CD4-positive, alpha-beta T cell treated with Interleukin-6 at 100 ng/mL for 8 hours (primary cell): ENCODE results near the gene MLN.

Experiments used
- DNase-seq: peaks from one replicate; pipeline ENCODE4 v3.0.0-alpha.2; 2020; ENCODE audit warnings: mixed read lengths, low spot score

The MLN gene

GRCh38 chr6:33803571-33804053, at the start of gene MLN:
MLN (minus strand) TSS chr6:33804003; CDS start chr6:33801163, 2,840 bp downstream.
- no peak for DNase-seq

GRCh38 chr6:33853026-33853425, 49.2 kb upstream of the MLN start:
- DNase-seq: no peak

GRCh38 chr6:33851959-33852358, 48.2 kb upstream of the MLN start:
- DNase-seq: no peak

DNA sequence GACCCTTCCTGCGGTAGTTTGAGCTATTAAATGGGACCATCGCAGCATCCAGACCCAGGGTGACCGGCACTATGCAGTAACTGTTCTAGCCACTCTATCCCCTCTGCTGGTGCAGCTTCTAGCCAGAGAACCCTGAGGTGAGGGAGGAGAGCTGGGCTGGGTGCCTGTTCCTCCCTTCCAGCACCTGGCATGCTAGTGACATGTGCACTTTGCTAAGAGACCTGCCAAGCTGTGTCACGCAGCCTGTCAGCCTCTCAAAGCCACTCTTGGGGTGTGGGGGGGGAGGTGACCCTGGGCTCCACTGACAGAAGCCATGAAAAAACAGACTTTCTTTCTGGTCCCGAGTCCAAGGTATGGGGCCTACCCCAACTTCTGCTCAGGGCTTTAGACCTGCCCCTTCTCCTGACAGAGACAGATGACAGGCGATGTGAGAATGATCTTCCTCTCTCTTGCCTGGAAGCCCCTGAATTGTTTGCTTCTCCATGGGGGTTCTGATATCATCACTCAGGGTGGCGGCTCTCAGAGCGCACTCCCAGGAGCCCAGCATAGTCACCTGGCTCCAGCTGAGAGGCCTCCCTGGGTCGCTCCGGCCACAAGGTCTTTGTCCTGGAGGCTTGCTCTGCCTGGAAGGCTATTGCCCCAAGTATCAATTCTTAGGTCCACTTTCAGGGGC, 47.2 kb upstream of the MLN start:
- DNase-seq: no peak

DNA sequence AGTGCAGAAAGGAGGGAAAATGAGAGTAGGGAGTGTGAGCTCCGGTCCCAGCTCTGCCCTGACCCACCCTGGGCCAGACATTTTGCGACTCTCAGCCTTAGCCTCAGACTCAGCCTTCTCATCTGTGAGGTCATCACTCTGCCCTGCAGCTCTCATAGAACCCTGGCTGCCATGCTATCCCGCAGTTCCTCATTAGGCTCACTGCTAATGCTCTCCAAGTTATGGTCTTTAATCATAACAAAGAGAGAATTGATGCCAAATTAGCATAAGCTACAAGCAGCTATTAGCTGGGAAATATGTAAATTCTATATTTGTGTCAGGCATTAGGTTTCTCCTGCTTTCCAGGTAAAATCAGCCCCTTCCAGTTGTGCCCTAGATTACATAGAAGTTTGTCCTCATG, 46.5 kb upstream of the MLN start:
- no peak for DNase-seq

DNA sequence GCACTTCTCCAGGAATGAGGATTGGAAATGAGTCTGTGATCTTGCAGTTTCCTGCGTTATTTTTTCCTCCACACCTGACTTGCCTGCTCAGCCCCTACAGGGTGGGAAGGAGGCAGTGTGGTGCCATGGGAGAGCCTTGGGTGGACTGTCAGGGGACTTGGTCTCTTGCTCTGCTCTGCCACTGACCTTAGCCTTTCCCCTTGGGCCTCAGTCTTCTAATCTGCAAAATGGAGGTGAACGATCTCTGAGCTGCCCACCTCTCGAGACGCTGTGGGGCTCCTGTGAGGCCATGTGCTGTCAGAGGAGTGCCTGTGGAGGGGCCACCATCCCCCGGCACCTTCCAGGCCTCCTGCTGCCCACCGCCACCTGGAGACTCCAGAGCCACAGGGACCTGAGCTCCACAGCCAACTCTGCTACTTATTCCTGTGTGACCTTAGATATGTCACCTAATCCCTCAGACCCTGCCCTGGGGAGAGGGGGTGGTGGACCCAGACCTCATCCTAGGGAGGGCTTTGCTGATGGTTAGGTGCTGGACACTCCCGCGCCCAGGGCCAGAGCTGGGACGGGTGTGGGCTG, 45.8 kb upstream of the MLN start:
- DNase-seq: no peak

DNA sequence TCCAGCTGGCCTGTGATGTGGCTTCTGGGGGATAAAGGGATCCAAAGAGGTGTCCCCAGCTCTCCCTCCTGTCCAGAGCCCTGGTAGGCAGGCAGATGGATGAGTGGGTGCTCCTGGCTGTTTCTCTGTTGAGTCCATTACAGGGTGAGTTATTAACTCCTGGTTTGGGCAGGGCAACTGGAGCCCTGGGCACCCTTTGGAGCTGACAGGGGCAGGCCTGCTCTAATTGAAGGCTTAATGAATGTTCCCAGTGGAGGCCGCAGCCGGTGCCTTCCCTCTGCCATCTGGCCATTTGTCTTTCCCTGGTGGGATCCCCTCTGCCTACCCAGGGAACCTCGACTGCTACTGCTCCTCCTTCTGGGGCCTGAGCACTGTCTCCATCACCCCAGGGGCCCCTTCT, 44.7 kb upstream of the MLN start:
- DNase-seq: no peak

GRCh38 chr6:33847867-33848266, 44.1 kb upstream of the MLN start:
- no peak for DNase-seq

DNA sequence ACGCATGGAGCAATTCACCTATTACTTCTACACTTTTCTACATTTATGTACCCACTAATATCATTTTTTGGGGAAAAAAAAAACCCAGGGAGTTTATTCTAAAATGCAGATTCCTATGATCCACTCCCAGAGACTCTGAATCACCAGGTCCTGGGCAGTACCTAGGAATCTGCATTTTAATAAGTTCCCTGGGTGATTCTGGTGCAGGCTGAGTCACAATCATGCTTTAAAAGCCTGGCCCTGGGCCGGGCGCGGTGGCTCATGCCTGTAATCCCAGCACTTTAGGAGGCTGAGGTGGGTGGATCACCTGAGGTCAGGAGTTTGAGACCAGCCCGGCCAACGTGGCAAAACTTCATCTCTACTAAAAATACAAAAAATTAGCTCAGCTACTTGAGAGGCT, 43.3 kb upstream of the MLN start:
- no peak for DNase-seq

GRCh38 chr6:33846226-33846625, 42.4 kb upstream of the MLN start:
- DNase-seq: no peak

GRCh38 chr6:33845031-33845745, 41.4 kb upstream of the MLN start:
- DNase-seq: no peak

DNA sequence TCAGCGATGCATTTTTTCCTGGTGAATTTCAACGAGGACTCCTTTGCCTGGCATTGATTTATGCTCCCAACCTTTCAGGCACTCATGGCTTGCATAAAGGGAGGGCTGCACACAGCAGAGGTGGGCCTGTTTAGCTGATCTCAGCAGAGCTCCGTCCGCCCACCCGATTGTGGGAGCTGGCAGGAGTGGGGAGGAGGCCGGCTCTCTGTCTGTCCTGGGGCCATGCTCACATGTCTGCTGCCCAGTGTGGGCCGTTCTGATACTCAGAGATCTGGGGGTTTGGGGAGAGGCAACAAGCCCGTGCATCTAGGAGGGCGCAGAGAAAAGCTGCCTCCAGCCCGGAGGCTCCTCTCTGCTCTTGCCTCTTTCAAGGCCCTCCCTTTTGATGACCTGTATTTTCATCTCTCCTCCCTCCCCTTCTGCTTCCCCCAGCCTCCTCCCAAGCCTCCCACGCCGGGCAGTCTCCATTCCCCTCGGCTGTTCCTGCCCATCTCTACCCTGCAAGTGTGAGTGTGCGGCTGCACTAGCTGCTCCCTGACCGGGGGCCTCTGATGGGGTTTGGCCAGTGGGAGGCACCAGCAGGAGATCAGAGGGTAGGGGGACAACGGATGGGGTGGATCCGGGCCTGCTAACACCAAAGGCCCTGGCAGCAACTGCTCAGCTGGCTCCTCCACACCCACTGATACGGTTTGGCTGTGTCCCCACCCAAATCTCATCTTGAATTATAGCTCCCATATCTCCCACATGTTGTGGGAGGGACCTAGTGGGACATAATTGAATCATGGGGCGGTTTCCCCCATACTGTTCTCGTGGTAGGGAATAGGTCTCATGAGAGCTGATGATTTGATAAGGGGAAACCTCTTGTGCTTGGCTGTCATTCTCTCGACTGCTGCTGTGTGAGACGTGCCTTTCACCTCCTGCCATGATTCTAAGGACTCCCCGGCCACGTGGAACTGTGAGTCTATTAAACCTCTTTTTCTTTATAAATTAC, 39.6 kb upstream of the MLN start:
- DNase-seq: no peak

DNA sequence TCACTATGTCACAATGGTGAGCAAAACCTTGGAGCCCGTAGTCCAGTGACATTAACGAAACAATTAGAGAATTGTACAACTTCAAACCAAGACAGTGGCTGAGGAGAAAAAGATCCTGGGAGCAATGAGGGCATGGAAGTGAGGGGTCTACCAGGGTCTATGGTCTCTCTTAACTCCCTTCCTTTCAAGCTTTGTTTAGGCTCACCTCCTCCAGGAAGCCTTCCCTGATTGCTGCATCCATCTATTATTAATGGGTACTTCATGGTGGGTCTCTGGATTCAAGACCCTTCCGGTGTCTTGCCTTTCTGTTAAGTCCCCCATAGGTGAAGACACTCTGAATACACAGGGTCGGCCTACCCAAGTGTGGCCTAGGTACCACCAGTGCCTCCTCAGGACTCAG, 38.1 kb upstream of the MLN start:
- no peak for DNase-seq

DNA sequence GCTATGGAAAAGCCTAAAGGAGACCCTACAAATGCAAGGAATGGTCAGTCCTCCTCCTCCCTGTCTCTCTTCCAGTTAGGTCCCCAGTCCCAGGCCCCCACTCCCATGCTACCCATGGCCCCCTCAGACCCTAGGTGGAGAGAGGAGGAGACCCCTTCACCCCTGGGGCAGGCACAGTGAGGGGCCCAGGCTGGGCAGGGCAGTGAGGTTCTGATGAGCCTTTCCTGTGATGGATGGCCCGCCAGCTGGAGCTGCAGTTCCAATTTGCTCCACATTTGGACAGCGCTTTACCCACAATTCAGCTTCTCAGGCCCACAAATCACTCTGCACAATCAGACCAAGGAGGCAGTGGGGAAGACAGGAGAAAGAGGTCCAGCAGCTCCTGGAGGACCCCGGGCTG, 37.3 kb upstream of the MLN start:
- DNase-seq: no peak

DNA sequence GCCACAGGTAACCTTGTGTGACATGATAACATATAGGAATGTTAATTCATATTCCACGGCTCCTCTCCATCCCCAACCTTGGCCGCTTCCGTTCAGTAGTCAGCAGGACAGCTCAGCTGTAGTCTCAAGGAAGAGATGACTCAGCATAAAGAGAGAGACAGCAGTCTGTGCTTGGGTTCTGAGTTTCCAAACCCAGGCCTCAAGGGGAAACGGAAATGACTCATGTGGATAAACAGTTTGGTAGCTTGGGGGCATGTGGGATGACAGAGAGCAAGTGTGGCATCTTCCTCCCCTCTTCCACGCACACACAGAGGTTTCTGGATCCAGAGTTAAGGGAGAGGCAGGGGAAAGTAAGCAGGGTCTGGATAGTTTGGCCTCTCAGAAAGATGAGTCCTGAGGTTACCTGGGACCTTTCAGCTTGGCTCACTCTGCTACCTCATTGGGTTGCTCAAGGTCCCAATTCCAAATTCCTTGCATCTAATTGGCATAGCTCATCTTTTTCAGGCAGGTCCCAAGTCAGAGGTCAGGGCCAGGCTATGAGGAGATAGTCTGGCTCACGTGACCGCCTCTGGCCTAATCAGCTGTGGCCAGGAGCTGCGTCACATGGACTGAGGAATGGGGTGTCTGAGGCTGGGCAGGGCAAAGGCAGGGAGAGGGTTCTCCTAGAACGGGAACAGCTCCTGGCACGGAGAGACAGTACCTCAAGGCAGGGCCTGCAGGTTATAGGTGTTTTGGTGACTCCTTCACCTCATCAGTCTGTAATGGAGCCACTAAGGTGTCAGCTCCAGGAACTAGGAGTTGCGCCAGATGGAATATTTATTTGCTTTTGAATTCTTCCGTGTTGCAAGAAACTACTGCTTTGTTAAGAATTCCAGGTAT, 36.5 kb upstream of the MLN start:
- DNase-seq: peak; percentile 26

DNA sequence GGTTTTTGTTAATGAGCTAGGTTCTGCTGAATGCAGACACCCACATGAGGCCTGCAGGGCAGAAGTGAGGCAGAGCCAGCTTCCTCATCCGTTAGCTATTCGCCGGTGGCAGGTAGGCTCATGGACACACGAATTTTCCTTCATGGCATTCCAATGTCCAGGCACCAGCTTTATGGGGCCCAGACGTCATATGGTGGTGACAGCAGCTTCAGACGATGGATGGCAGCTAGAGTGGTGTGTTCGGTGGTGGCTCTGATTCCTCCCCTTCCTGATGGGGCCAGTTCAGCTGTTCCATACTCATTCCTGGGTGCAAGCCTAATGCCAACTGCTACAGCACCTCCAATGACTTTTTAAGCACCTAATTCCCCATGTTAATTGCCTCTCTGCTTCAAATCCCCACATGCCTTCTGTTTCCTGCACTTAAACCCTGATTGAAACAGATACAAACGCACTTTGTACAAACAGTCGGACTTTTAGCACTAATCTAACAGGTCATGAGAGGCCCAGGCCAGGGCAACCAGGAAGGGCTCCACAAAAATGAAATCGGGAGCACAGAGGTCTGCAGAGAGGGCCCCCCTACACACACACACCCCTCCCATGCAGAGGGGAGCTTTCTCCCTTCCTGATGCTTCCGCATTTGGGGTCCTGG, 35.7 kb upstream of the MLN start:
- DNase-seq: no peak

GRCh38 chr6:33838983-33839382, 35.2 kb upstream of the MLN start:
- no peak for DNase-seq

DNA sequence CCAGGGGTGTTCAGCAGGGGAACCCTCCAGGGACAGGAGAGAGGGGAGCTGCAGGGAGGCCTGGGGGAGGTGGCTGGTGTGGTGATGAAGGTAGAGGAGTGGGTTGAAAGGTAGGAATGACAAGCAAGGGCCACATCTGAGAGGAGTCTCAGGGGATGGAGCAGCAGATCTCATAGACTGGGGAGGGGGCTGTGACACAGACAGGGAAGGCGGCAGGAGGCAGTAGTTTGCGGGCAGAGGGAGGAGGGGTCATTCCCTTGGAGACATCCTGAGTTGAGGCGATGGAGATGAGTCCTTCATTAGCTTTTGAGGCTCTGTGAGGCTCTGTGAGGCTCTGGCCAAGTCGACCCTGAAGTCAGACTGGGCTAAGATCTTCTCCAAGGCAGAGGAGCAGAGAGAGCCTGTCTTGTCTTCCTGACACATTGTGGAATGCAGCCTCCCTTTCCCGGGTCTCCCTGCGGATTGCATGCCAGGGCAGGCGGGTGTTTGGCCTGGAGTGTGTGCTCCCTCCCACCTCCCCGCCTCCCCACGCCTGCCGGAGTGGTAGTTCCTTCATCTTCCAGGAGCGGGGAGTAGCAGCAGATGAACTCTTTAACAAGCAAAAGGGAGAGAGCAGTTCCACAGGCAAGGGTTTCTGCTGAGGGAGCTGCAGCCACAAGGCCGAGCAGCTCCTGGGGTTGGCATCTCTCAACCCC, 34.3 kb upstream of the MLN start:
- DNase-seq: no peak

DNA sequence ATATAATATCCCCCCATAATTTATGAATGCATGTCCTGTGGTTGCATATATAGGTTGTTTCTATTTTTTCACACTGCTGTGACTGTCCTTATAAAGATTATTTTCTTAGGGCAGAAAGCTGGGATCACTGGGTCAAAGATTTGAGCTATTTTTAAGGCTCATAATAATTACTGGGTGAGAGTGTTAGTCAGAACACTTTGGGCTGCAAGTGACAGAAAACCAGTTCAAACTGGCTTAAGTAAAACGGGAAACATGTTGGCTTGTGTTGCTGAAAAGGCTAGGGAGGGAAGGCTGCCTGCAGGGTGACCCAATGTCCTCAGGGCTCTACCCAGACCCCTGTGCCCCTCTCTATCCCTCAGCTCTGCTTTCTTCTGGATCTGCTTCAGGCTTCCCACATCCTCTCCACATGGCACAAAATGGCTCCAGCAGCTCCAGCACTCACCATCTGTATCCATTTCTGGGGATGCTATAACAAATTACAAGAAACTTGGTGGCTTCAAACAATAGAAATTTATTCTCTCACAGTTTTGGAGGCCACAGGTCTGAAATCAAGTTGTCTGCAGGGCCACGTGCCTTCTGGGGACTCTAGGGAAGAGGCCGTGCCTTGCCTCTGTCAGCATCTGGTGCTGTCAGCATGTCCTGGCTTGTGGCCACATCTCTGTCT, 33.1 kb upstream of the MLN start:
- no peak for DNase-seq
